Nephron progenitor cell (in vitro differentiated cells): ENCODE results near the gene DMD.

Experiments used
- DNase-seq: peaks from one replicate; pipeline ENCODE4 v3.0.0; 2021
- H3K27ac Mint-ChIP-seq: 2 replicates; pipeline ENCODE4 v1.8.0; 2021; ENCODE audit warnings: mild to moderate bottlenecking, moderate library complexity, mixed read lengths
- H3K27me3 Mint-ChIP-seq: 2 replicates; pipeline ENCODE4 v1.8.0; 2021; ENCODE audit warnings: mild to moderate bottlenecking, low read depth, mixed read lengths; ENCODE audit not compliant: poor library complexity
- H3K36me3 Mint-ChIP-seq: 2 replicates; pipeline ENCODE4 v1.8.0; 2021; ENCODE audit warnings: low read depth, mixed read lengths
- H3K4me1 Mint-ChIP-seq: 2 replicates; pipeline ENCODE4 v1.8.0; 2021; ENCODE audit warnings: mixed read lengths
- H3K4me3 Mint-ChIP-seq: 2 replicates; pipeline ENCODE4 v1.8.0; 2021; ENCODE audit warnings: mild to moderate bottlenecking, moderate library complexity, mixed read lengths
- H3K9me3 Mint-ChIP-seq: 2 replicates; pipeline ENCODE4 v1.8.0; 2021; ENCODE audit warnings: mild to moderate bottlenecking, moderate library complexity, mixed read lengths
- TF ChIP-seq, protein P1 (sequence below): fragments of 200-600 bp; sonication (generic); IDR thresholded peaks from 2 replicates; pipeline ENCODE4 v1.5.0; 2021; ENCODE audit warnings: antibody characterized with exemption

The DMD gene

GRCh38 chrX:31929366-31929765 lies 1282.0 kb downstream of the DMD start:
- no peak for DNase-seq
- H3K27me3 Mint-ChIP-seq: no peaks in the 10 kb centered on the region
- no peaks in the 10 kb centered on the region for H3K4me1 Mint-ChIP-seq
- no peak overlapping the region for H3K27ac Mint-ChIP-seq
- TF ChIP-seq, protein P1, sequence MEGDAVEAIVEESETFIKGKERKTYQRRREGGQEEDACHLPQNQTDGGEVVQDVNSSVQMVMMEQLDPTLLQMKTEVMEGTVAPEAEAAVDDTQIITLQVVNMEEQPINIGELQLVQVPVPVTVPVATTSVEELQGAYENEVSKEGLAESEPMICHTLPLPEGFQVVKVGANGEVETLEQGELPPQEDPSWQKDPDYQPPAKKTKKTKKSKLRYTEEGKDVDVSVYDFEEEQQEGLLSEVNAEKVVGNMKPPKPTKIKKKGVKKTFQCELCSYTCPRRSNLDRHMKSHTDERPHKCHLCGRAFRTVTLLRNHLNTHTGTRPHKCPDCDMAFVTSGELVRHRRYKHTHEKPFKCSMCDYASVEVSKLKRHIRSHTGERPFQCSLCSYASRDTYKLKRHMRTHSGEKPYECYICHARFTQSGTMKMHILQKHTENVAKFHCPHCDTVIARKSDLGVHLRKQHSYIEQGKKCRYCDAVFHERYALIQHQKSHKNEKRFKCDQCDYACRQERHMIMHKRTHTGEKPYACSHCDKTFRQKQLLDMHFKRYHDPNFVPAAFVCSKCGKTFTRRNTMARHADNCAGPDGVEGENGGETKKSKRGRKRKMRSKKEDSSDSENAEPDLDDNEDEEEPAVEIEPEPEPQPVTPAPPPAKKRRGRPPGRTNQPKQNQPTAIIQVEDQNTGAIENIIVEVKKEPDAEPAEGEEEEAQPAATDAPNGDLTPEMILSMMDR: no peak
- no peak overlapping the region for H3K4me3 Mint-ChIP-seq
- H3K9me3 Mint-ChIP-seq: peaks cover 22% of the 10 kb centered on the region
- H3K36me3 Mint-ChIP-seq: no peaks in the 10 kb centered on the region

- Mint-ChIP-seq H3K4me3 (no peak overlapping the region), H3K27me3 (no peaks in the 10 kb centered on the region), H3K36me3 (no peaks in the 10 kb centered on the region), H3K27ac (no peak overlapping the region), H3K4me1 (no peaks in the 10 kb centered on the region), H3K9me3 (peaks cover 31% of the 10 kb centered on the region)
- no peak for DNase-seq
- TF ChIP-seq, protein P1: no peak
These were observed 1290.1 kb downstream of the DMD start for GRCh38 chrX:31921236-31921635.

- Mint-ChIP-seq H3K4me1 (no peaks in the 10 kb centered on the region), H3K36me3 (no peaks in the 10 kb centered on the region), H3K9me3 (peaks cover 58% of the 10 kb centered on the region), H3K4me3 (no peak overlapping the region), H3K27me3 (peaks cover 3% of the 10 kb centered on the region), H3K27ac (no peak overlapping the region)
- DNase-seq: no peak
- TF ChIP-seq, protein P1: no peak
These were observed 1301.3 kb downstream of the DMD start for GRCh38 chrX:31909850-31910572.

GRCh38 chrX:31894152-31894551 lies 1317.2 kb downstream of the DMD start:
- H3K4me1 Mint-ChIP-seq: no peaks in the 10 kb centered on the region
- H3K4me3 Mint-ChIP-seq: no peak overlapping the region
- no peak overlapping the region for H3K27ac Mint-ChIP-seq
- no peaks in the 10 kb centered on the region for H3K36me3 Mint-ChIP-seq
- TF ChIP-seq, protein P1: no peak
- DNase-seq: no peak
- H3K9me3 Mint-ChIP-seq: peaks cover 11% of the 10 kb centered on the region
- H3K27me3 Mint-ChIP-seq: no peaks in the 10 kb centered on the region

GRCh38 chrX:31893525-31893924 lies 1317.8 kb downstream of the DMD start:
- TF ChIP-seq, protein P1: no peak
- peak overlapping the region; percentile 89 for H3K27ac Mint-ChIP-seq
- H3K27me3 Mint-ChIP-seq: no peaks in the 10 kb centered on the region
- no peak overlapping the region for H3K4me3 Mint-ChIP-seq
- H3K9me3 Mint-ChIP-seq: peaks cover 11% of the 10 kb centered on the region
- H3K36me3 Mint-ChIP-seq: no peaks in the 10 kb centered on the region
- H3K4me1 Mint-ChIP-seq: no peaks in the 10 kb centered on the region
- DNase-seq: no peak

GRCh38 chrX:31889088-31889487 lies 1322.3 kb downstream of the DMD start:
- H3K4me1 Mint-ChIP-seq: no peaks in the 10 kb centered on the region
- TF ChIP-seq, protein P1: no peak
- no peak overlapping the region for H3K27ac Mint-ChIP-seq
- H3K9me3 Mint-ChIP-seq: peaks cover 11% of the 10 kb centered on the region
- no peak overlapping the region for H3K4me3 Mint-ChIP-seq
- H3K36me3 Mint-ChIP-seq: no peaks in the 10 kb centered on the region
- no peaks in the 10 kb centered on the region for H3K27me3 Mint-ChIP-seq
- DNase-seq: no peak
